Effector memory CD4-positive, alpha-beta T cell (primary cell): Measurements from ENCODE around the gene GTSF1L.

ENCODE experiments used
- DNase-seq, 3 donors: peaks; one replicate each; pipeline ENCODE4 v3.0.0-alpha.2; 2020
- H3K27ac ChIP-seq: 2 replicates; pipeline ENCODE4 v1.7.0; 2013; ENCODE audit warnings: mild to moderate bottlenecking, low read length, moderate library complexity; ENCODE audit not compliant: insufficient read depth, poor library complexity, severe bottlenecking
- H3K27me3 ChIP-seq: replicated peaks from 2 replicates; pipeline ENCODE4 v1.7.0; 2013; ENCODE audit warnings: mild to moderate bottlenecking, low read length; ENCODE audit not compliant: insufficient read depth, control insufficient read depth, poor library complexity, severe bottlenecking
- H3K36me3 ChIP-seq: 2 replicates; pipeline ENCODE4 v1.7.0; 2013; ENCODE audit warnings: mild to moderate bottlenecking, low read length, moderate library complexity; ENCODE audit not compliant: control insufficient read depth, insufficient read depth
- H3K4me1 ChIP-seq: 2 replicates; pipeline ENCODE4 v1.7.0; 2013; ENCODE audit warnings: low read length, mild to moderate bottlenecking; ENCODE audit not compliant: control insufficient read depth, insufficient read depth, poor library complexity, severe bottlenecking
- H3K4me3 ChIP-seq: 2 replicates; pipeline ENCODE4 v1.7.0; 2013; ENCODE audit warnings: low read length, low read depth, mild to moderate bottlenecking; ENCODE audit not compliant: insufficient read depth, poor library complexity, severe bottlenecking
- H3K9me3 ChIP-seq: 2 replicates; pipeline ENCODE4 v1.7.0; 2013; ENCODE audit warnings: mild to moderate bottlenecking, low read length, moderate library complexity; ENCODE audit not compliant: control insufficient read depth

GTSF1L gene

GRCh38 chr20:43748274-43748673, 21.5 kb upstream of the GTSF1L start:
- Histone ChIP-seq H3K36me3 (no peaks in the 10 kb centered on the region), H3K9me3 (no peaks in the 10 kb centered on the region), H3K27me3 (no peaks in the 10 kb centered on the region), H3K4me3 (no peak overlapping the region), H3K27ac (no peak overlapping the region), H3K4me1 (peaks cover 3% of the 10 kb centered on the region)
- no peak for DNase-seq

GRCh38 chr20:43746344-43747137, 19.7 kb upstream of the GTSF1L start:
- Histone ChIP-seq H3K36me3 (no peaks in the 10 kb centered on the region), H3K4me3 (no peak overlapping the region), H3K9me3 (no peaks in the 10 kb centered on the region), H3K4me1 (peaks cover 3% of the 10 kb centered on the region), H3K27me3 (no peaks in the 10 kb centered on the region), H3K27ac (no peak overlapping the region)
- DNase-seq, result no peak

- H3K4me1 ChIP-seq, result peaks cover 3% of the 10 kb centered on the region
- no peak for DNase-seq
- no peaks in the 10 kb centered on the region for H3K9me3 ChIP-seq
- no peak overlapping the region for H3K27ac ChIP-seq
- H3K36me3 ChIP-seq, result no peaks in the 10 kb centered on the region
- H3K27me3 ChIP-seq, result no peaks in the 10 kb centered on the region
- H3K4me3 ChIP-seq, result no peak overlapping the region
Observed at GRCh38 chr20:43744966-43745730, 18.3 kb upstream of the GTSF1L start.

GRCh38 chr20:43744151-43744611, 17.4 kb upstream of the GTSF1L start:
- Histone ChIP-seq H3K4me3 (no peak overlapping the region), H3K4me1 (no peaks in the 10 kb centered on the region), H3K27ac (no peak overlapping the region), H3K27me3 (no peaks in the 10 kb centered on the region), H3K36me3 (no peaks in the 10 kb centered on the region), H3K9me3 (no peaks in the 10 kb centered on the region)
- DNase-seq, result no peak

- Histone ChIP-seq H3K4me3 (no peak overlapping the region), H3K36me3 (no peaks in the 10 kb centered on the region), H3K4me1 (no peaks in the 10 kb centered on the region), H3K27ac (no peak overlapping the region), H3K9me3 (no peaks in the 10 kb centered on the region), H3K27me3 (no peaks in the 10 kb centered on the region)
- no peak for DNase-seq
Observed at GRCh38 chr20:43740642-43741041, 13.8 kb upstream of the GTSF1L start.

GRCh38 chr20:43739148-43739749, 12.4 kb upstream of the GTSF1L start:
- no peaks in the 10 kb centered on the region for H3K27me3 ChIP-seq
- no peaks in the 10 kb centered on the region for H3K36me3 ChIP-seq
- H3K4me1 ChIP-seq, result no peaks in the 10 kb centered on the region
- H3K4me3 ChIP-seq, result no peak overlapping the region
- no peak for DNase-seq
- H3K27ac ChIP-seq, result no peak overlapping the region
- H3K9me3 ChIP-seq, result no peaks in the 10 kb centered on the region

- Histone ChIP-seq H3K27me3 (no peaks in the 10 kb centered on the region), H3K4me3 (no peak overlapping the region)
Observed at GRCh38 chr20:43737925-43738324, 11.1 kb upstream of the GTSF1L start.

GRCh38 chr20:43736588-43737158, 9.9 kb upstream of the GTSF1L start:
- Histone ChIP-seq H3K27ac (no peak overlapping the region), H3K4me3 (no peak overlapping the region), H3K9me3 (no peaks in the 10 kb centered on the region), H3K36me3 (no peaks in the 10 kb centered on the region), H3K27me3 (no peaks in the 10 kb centered on the region), H3K4me1 (no peaks in the 10 kb centered on the region)
- no peak for DNase-seq

More at GRCh38 chr20:43737925-43738324, 11.1 kb upstream of the GTSF1L start:
- no peaks in the 10 kb centered on the region for H3K4me1 ChIP-seq
- H3K9me3 ChIP-seq, result no peaks in the 10 kb centered on the region
- no peak for DNase-seq
- H3K36me3 ChIP-seq, result no peaks in the 10 kb centered on the region
- H3K27ac ChIP-seq, result no peak overlapping the region

GRCh38 chr20:43731927-43732326, 5.1 kb upstream of the GTSF1L start:
- no peaks in the 10 kb centered on the region for H3K4me1 ChIP-seq

More at GRCh38 chr20:43731927-43732326, 5.1 kb upstream of the GTSF1L start:
- no peak overlapping the region for H3K4me3 ChIP-seq
- no peaks in the 10 kb centered on the region for H3K36me3 ChIP-seq
- H3K27me3 ChIP-seq, result no peaks in the 10 kb centered on the region
- no peak overlapping the region for H3K27ac ChIP-seq
- no peak for DNase-seq
- no peaks in the 10 kb centered on the region for H3K9me3 ChIP-seq
